ENCODE measurements around the gene CHCHD3.

GRCh38 chr7:132760244-132760623 lies 321.7 kb downstream of the CHCHD3 start:
- TF ChIP-seq CTCF (IDR thresholded peaks at IDR 0.05) (no peak), ZFX (IDR thresholded peaks at IDR 0.05; ENCODE audit: borderline replicate concordance) (no peak)

Measured in 22Rv1 (cell line).